Nephron progenitor cell (in vitro differentiated cells): ENCODE data around the gene OR2M7.
"Not testable (repeated sequence)": the region's sequence is repeated elsewhere in the genome, so short reads cannot be mapped to it uniquely, and the experiment has no call there.

Experiments used
- DNase-seq: peaks from one replicate; pipeline ENCODE4 v3.0.0; 2021
- H3K27ac Mint-ChIP-seq: 2 replicates; pipeline ENCODE4 v1.8.0; 2021; ENCODE audit warnings: mild to moderate bottlenecking, moderate library complexity, mixed read lengths
- H3K27me3 Mint-ChIP-seq: 2 replicates; pipeline ENCODE4 v1.8.0; 2021; ENCODE audit warnings: mild to moderate bottlenecking, low read depth, mixed read lengths; ENCODE audit not compliant: poor library complexity
- H3K36me3 Mint-ChIP-seq: 2 replicates; pipeline ENCODE4 v1.8.0; 2021; ENCODE audit warnings: low read depth, mixed read lengths
- H3K4me1 Mint-ChIP-seq: 2 replicates; pipeline ENCODE4 v1.8.0; 2021; ENCODE audit warnings: mixed read lengths
- H3K4me3 Mint-ChIP-seq: 2 replicates; pipeline ENCODE4 v1.8.0; 2021; ENCODE audit warnings: mild to moderate bottlenecking, moderate library complexity, mixed read lengths
- H3K9me3 Mint-ChIP-seq: 2 replicates; pipeline ENCODE4 v1.8.0; 2021; ENCODE audit warnings: mild to moderate bottlenecking, moderate library complexity, mixed read lengths
- TF ChIP-seq, protein P1 (sequence below): fragments of 200-600 bp; sonication (generic); IDR thresholded peaks from 2 replicates; pipeline ENCODE4 v1.5.0; 2021; ENCODE audit warnings: antibody characterized with exemption

Gene OR2M7

DNA sequence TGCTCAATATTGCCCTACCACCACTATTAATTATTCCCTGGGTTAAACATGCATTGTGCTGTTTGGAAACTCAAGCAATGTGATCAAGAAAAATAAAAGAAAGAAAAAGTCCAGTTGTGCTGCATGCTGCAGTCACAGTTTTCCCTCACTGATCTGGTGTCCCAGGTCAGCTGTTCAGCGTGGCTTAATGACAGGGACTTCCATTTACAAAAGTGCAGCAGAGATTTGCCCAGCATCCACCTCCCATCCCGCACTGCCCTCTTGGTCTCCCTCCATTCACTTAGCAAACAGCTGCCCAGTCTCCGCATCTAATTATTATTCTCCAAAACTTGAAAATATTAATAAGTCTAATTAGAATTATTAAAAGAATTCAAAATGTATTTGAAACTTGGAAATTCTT, 35.0 kb upstream of the OR2M7 start:
- no peak overlapping the region for H3K4me3 Mint-ChIP-seq
- peaks cover 73% of the 10 kb centered on the region for H3K9me3 Mint-ChIP-seq
- no peak for DNase-seq
- TF ChIP-seq, protein P1, sequence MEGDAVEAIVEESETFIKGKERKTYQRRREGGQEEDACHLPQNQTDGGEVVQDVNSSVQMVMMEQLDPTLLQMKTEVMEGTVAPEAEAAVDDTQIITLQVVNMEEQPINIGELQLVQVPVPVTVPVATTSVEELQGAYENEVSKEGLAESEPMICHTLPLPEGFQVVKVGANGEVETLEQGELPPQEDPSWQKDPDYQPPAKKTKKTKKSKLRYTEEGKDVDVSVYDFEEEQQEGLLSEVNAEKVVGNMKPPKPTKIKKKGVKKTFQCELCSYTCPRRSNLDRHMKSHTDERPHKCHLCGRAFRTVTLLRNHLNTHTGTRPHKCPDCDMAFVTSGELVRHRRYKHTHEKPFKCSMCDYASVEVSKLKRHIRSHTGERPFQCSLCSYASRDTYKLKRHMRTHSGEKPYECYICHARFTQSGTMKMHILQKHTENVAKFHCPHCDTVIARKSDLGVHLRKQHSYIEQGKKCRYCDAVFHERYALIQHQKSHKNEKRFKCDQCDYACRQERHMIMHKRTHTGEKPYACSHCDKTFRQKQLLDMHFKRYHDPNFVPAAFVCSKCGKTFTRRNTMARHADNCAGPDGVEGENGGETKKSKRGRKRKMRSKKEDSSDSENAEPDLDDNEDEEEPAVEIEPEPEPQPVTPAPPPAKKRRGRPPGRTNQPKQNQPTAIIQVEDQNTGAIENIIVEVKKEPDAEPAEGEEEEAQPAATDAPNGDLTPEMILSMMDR: no peak
- H3K36me3 Mint-ChIP-seq: no peaks in the 10 kb centered on the region
- no peaks in the 10 kb centered on the region for H3K4me1 Mint-ChIP-seq
- no peak overlapping the region for H3K27ac Mint-ChIP-seq
- no peaks in the 10 kb centered on the region for H3K27me3 Mint-ChIP-seq

DNA sequence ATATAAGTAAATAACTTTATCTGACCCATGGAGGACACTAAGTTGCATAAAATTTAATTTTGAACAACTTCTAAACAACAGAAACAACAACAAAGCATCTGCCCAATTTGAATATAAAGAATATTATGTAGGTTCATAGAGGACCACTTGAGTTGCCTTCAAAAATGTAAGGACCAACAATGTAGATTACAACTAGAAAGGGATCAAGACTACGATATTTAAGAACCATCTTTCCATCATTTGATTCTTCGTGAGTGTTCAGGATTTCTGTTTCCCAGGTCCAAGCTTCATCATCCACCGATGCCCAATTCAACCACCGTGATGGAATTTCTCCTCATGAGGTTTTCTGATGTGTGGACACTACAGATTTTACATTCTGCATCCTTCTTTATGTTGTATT, 24.1 kb upstream of the OR2M7 start, which contains the start of gene OR14C36:
OR14C36 (plus strand) TSS at position 301 of the 400 bp plus-strand sequence; CDS start at position 301, 0 bp downstream.
- Mint-ChIP-seq H3K27ac (no peak within 1 kb of the TSS), H3K9me3 (peaks cover 66% of the 10 kb centered on the region), H3K36me3 (no peaks in the 10 kb centered on the region), H3K4me1 (no peaks in the 10 kb centered on the region), H3K4me3 (no peak within 1 kb of the TSS), H3K27me3 (no peaks in the 10 kb centered on the region)
- no peak for DNase-seq
- TF ChIP-seq, protein P1: no peak

DNA sequence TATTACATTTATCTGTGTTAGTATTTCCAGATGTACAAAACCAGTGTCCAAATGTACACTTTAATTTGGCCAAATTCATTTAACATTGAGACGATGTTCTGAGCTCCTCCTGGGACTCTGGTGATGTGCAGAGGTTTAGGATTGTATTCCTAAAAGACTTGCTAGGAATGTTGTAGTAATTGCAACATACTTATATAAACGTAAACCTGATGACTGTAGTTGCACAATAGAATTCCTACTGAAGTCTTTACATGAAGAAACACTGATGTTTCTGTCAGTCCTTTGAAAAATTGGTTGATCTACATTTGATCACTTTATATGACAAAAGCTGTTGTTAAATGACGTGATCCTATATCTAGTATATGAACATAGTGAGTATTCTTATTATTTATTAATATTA, 19.1 kb upstream of the OR2M7 start:
- TF ChIP-seq, protein P1: no peak
- Mint-ChIP-seq H3K36me3 (no peaks in the 10 kb centered on the region), H3K9me3 (peaks cover 73% of the 10 kb centered on the region), H3K4me3 (no peak overlapping the region), H3K27ac (no peak overlapping the region), H3K4me1 (no peaks in the 10 kb centered on the region), H3K27me3 (peaks cover 6% of the 10 kb centered on the region)
- DNase-seq: no peak

DNA sequence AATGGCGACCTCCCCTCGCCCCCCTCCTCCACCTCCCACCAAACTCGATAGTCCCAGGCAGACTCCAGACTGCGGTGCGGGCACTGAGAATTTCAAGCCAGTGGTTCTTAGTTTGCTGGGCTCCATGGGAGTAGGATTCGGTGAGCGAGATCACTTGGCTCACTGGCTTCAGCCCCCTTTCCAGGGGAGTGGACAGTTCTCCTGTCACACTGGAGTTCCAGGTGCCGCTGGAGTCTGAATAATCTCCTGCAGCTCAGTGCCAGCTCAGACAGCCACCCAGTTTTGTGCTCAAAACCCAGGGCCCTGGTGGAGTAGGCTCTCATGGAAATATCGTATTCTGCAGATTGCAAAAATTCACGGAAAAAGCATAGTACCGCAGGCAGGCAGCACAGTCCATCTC, 7.6 kb downstream of the OR2M7 start:
- no peaks in the 10 kb centered on the region for H3K4me1 Mint-ChIP-seq
- no peak overlapping the region for H3K4me3 Mint-ChIP-seq
- H3K27me3 Mint-ChIP-seq: no peaks in the 10 kb centered on the region
- H3K36me3 Mint-ChIP-seq: no peaks in the 10 kb centered on the region
- no peak for DNase-seq
- H3K27ac Mint-ChIP-seq: no peak overlapping the region
- TF ChIP-seq, protein P1: no peak
- peaks cover 96% of the 10 kb centered on the region for H3K9me3 Mint-ChIP-seq

DNA sequence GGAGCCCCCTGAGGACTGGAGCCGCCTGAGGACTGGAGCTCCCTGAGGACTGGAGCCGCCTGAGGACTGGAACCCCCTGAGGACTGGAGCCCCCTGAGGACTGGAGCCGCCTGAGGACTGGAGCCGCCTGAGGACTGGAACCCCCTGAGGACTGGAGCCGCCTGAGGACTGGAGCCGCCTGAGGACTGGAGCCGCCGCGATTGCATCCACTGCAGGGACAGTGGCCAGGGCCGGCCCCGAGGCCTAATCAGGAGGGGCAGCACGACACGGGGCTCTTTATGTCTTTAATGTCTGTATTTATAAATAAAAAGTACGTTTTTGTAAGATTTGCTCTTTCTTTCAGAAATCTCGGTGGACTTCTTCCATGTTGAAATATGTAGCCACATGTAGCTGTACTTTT, 17.6 kb downstream of the OR2M7 start:
- not testable (repeated sequence) for H3K27me3 Mint-ChIP-seq, H3K4me1 Mint-ChIP-seq
- H3K9me3 Mint-ChIP-seq: peaks cover 78% of the 10 kb centered on the region

DNA sequence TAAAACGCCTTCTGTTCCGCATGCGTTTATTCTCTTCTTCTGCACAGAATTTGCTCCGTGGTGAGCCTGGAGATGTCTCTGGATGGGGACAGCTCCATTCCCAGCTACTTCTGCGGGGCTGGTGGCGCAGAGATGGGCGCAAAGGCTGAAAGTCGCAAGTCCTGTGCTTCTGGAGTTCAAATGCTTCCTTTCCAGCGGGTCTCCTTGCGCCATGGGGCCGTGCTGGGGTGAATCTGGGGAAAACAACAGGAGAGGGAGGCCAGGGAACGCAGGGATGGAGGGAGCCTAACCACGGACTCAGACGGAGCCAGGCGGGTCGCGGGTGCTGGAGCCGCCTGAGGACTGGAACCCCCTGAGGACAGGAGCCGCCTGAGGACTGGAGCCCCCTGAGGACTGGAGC, 18.3 kb downstream of the OR2M7 start:
- Mint-ChIP-seq H3K27me3 (no peaks in the 10 kb centered on the region), H3K36me3 (no peaks in the 10 kb centered on the region), H3K4me1 (no peaks in the 10 kb centered on the region), H3K4me3 (no peak overlapping the region), H3K9me3 (peaks cover 74% of the 10 kb centered on the region), H3K27ac (no peak overlapping the region)
- no peak for DNase-seq
- TF ChIP-seq, protein P1: no peak

More for the DNA sequence above, 17.6 kb downstream of the OR2M7 start:
- not testable (repeated sequence) for DNase-seq, H3K27ac Mint-ChIP-seq, H3K4me3 Mint-ChIP-seq, H3K36me3 Mint-ChIP-seq

DNA sequence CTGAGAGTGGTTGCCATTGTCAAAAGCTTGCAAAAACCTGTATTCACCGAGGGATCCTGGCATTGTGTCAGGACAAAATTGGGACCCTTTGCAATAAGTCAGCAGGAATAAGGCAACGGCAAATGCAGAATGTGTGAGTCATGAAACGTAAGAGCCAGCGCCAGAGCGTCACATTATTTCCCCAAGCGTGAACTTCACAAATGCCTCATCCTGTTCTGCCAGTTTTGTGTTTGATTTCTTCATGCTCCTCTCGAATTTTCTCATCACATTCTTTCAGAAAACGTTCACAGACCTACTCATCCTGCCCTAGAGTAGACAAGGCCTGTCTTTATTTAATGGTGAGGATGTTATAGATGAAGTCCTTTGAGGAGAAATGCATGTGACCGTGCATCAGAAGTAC, 18.7 kb downstream of the OR2M7 start:
- H3K4me3 Mint-ChIP-seq, DNase-seq, H3K36me3 Mint-ChIP-seq, H3K4me1 Mint-ChIP-seq, H3K27ac Mint-ChIP-seq, H3K27me3 Mint-ChIP-seq: not testable (repeated sequence)
- peaks cover 74% of the 10 kb centered on the region for H3K9me3 Mint-ChIP-seq
